ENCODE measurements around the gene CAPN12. TPM values are rescaled to one million over a fixed set of nuclear protein-coding genes. Genes with fewer than 3 reads are reported as not detected.
A peak's percentile ranks its signal among the peaks of the same experiment; 100 is the strongest.

The CAPN12 gene
- total RNA-seq, 1 experiment from 2014 or later = 8.8 TPM

GRCh38 chr19:38696729-38697055, 47.6 kb downstream of the CAPN12 start (continued):
- no peak for TF ChIP-seq POLR2A (IDR thresholded peaks at IDR 0.05; ENCODE audit: borderline replicate concordance, extremely low read depth, insufficient read depth, insufficient read length)

- Histone ChIP-seq H3K4me3 (replicated peaks in 1 of 2; ENCODE audit: low read depth in 1 of 2, low read length in 2 of 2) (no peak overlapping the region), H4K20me1 (ENCODE audit: insufficient read depth) (no peaks in the 10 kb centered on the region), H3K36me3 (ENCODE audit: control insufficient read depth in 1 of 2, insufficient read depth in 2 of 2, low read length in 2 of 2) (peaks cover 5 to 52% of the 10 kb centered on the region in 2 experiments; a peak in 1 of 4 replicates), H3K9ac (ENCODE audit: low read length) (peak overlapping the region; percentile 32), H3K9me3 (ENCODE audit: control insufficient read depth in 1 of 2, insufficient read depth in 1 of 2, low read depth in 1 of 2, low read length in 2 of 2) (no peaks in the 10 kb centered on the region), H3K9me2 (ENCODE audit: insufficient read depth) (no peaks in the 10 kb centered on the region), H3K79me2 (ENCODE audit: insufficient read depth, low read length) (peaks cover 100% of the 10 kb centered on the region), H3K4me1 (ENCODE audit: control insufficient read depth in 1 of 2, insufficient read depth in 2 of 2, low read length in 2 of 2) (peaks cover 36 to 71% of the 10 kb centered on the region in 2 experiments), H3K27ac (ENCODE audit: low read depth, low read length) (peak overlapping the region; percentile 96; the same call in 1 of the 2 replicates), H2AFZ (ENCODE audit: low read depth, low read length, poor library complexity, severe bottlenecking) (no peak overlapping the region), H3K4me2 (ENCODE audit: low read length) (no peak overlapping the region), H3K27me3 (ENCODE audit: insufficient read depth, low read length) (no peaks in the 10 kb centered on the region)
- ATAC-seq = no peak
- POLR2A ChIA-PET = no interaction called here
- CTCF ChIA-PET = no interaction called here
- no TSS peak for BruUV-seq (replicated peaks)
- no peak for DNase-seq (ENCODE audit: low read depth, low spot score)
- intact Hi-C loops (cut with micrococcal nuclease) = no loop called here
- RAD21 ChIA-PET (ENCODE audit: low non-redundant PET in 1 of 2, low total read pairs in 2 of 2, uncharacterized antibody in 2 of 2, unreplicated experiment in 2 of 2) = no interaction called here
- TF ChIP-seq SP1 (IDR thresholded peaks at IDR 0.05; ENCODE audit: low read depth) = no peak
- no peak for TF ChIP-seq FOSL1 (IDR thresholded peaks at IDR 0.05; ENCODE audit: low read depth)
- no peak for TF ChIP-seq ATF3 (IDR thresholded peaks at IDR 0.05)
- no peak for TF ChIP-seq EZH2 (IDR thresholded peaks at IDR 0.05)
- no peak for TF ChIP-seq SRF (IDR thresholded peaks at IDR 0.05; ENCODE audit: low read depth)
- no peak for TF ChIP-seq EZH2phosphoT487 (IDR thresholded peaks at IDR 0.05; ENCODE audit: borderline replicate concordance)
- no peak for TF ChIP-seq YY1 (IDR thresholded peaks at IDR 0.05; ENCODE audit: extremely low read depth, insufficient replicate concordance, low read depth, low read length)
- no peak for TF ChIP-seq JUND (IDR thresholded peaks at IDR 0.05)
- TF ChIP-seq REST (IDR thresholded peaks at IDR 0.05; ENCODE audit: low read depth) = no peak
- no peak for TF ChIP-seq EGR1 (IDR thresholded peaks at IDR 0.05; ENCODE audit: low read depth)
- no peak for TF ChIP-seq CBX3 (IDR thresholded peaks at IDR 0.05; ENCODE audit: low read depth)
- no peak for TF ChIP-seq TCF7L2 (IDR thresholded peaks at IDR 0.05; ENCODE audit: borderline replicate concordance, extremely low read depth, insufficient read depth, insufficient read length)
- no peak for TF ChIP-seq SIN3A (IDR thresholded peaks at IDR 0.05; ENCODE audit: low read depth)
These were observed 48.2 kb downstream of the CAPN12 start for GRCh38 chr19:38695832-38696728.
